MCF 10A (cell line): ENCODE results near the gene RBM47. TPM values are rescaled to one million over a fixed set of nuclear protein-coding genes. Genes with fewer than 3 reads are reported as not detected.

Experiments used
- BruUV-seq: library from RNA; stranded (reverse); fragments of 400-500 nt; replicated peaks from 2 replicates; lab custom pipeline; 2021; lab: Mats Ljungman, UMichigan
- CTCF ChIA-PET: fragments of 300-600 bp; sonication (Branson Sonifier 250); formaldehyde crosslinking; extraction: SDS; loops from one replicate; lab custom pipeline; 2021; ENCODE audit warnings: antibody characterized with exemption, inconsistent platforms; lab: Yijun Ruan, JAX
- POLR2A ChIA-PET: fragments of 300-600, 350-650 bp; sonication (Branson Sonifier 250); formaldehyde crosslinking; extraction: SDS; loops from one replicate; lab custom pipeline; 2020; ENCODE audit warnings: antibody characterized with exemption, inconsistent platforms; lab: Yijun Ruan, JAX
- DNase-seq: peaks from one replicate; pipeline ENCODE4 v3.0.0-alpha.2; 2018; ENCODE audit not compliant: unreplicated experiment
- H3K27ac Mint-ChIP-seq: one replicate; pipeline ENCODE4 v1.8.0; 2022; ENCODE audit warnings: mild to moderate bottlenecking, low read depth, mixed read lengths; ENCODE audit not compliant: unreplicated experiment
- H3K27me3 Mint-ChIP-seq: one replicate; pipeline ENCODE4 v1.8.0; 2022; ENCODE audit warnings: mixed read lengths; ENCODE audit not compliant: insufficient read depth, unreplicated experiment
- H3K36me3 Mint-ChIP-seq: one replicate; pipeline ENCODE4 v1.8.0; 2022; ENCODE audit warnings: mild to moderate bottlenecking, moderate library complexity, mixed read lengths; ENCODE audit not compliant: insufficient read depth, unreplicated experiment
- H3K4me1 Mint-ChIP-seq: one replicate; pipeline ENCODE4 v1.8.0; 2022; ENCODE audit warnings: mixed read lengths; ENCODE audit not compliant: insufficient read depth, unreplicated experiment
- H3K4me3 Mint-ChIP-seq: one replicate; pipeline ENCODE4 v1.8.0; 2022; ENCODE audit warnings: mild to moderate bottlenecking, moderate library complexity, mixed read lengths; ENCODE audit not compliant: unreplicated experiment
- H3K9me3 Mint-ChIP-seq: one replicate; pipeline ENCODE4 v1.8.0; 2022; ENCODE audit warnings: mixed read lengths; ENCODE audit not compliant: unreplicated experiment
- intact Hi-C: fragments of 100-400 bp; cut with micrococcal nuclease; formaldehyde crosslinking; loops from 2 replicates; pipeline ENCODE4 v1.14.1; 2022
- total RNA-seq: library from RNA; stranded (reverse); gene quantifications from 2 replicates; pipeline ENCODE4 v1.2.3, GENCODE V29; 2022
- TF ChIP-seq, protein P1 (sequence below): fragments of 200-600 bp; IDR thresholded peaks from one replicate; pipeline ENCODE4 v1.8.0; 2022; ENCODE audit warnings: antibody characterized with exemption, mild to moderate bottlenecking; ENCODE audit not compliant: unreplicated experiment

The RBM47 gene
- total RNA-seq, 1 experiment from 2014 or later: 1.8 TPM

DNA sequence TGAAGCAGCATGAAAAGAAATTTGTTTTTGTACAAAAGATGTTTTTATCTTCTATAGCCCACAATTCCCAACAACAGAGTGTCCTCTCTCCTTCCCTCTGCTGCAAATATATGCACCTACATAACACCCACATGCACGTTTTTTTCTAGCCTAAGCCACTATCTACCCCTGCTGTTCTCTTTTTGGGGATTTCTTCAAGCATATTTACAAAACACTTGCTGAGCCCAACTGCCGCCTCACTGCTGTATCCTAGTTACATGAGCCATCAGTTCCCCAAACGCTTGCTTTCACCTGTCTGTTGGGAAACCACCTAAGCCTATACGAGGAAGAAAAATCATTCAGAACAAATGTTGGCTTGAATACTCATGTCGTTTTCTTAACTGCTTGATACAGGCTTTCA is 167.3 kb downstream of the RBM47 start:
- BruUV-seq: no TSS peak

DNA sequence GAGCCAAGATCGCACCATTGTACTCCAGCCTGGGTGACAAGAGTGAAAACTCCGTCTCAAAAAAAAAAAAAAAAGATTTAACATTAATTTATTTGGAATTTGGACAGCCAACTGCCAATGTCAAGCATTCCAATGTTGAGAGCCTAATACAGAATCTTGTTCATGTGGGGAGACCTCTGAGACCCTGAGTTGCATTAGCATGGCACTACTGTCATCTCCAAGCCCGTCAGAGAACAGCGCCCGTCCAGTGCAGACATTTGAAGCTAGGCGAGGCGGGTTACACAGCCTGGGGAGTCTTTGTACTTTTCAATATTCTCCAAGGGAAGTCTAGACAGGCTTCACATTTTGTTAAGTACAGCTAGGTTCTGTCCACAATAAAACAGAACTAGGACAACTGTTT is 167.8 kb downstream of the RBM47 start:
- Mint-ChIP-seq H3K9me3 (no peaks in the 10 kb centered on the region), H3K27me3 (no peaks in the 10 kb centered on the region), H3K27ac (no peak overlapping the region), H3K36me3 (no peaks in the 10 kb centered on the region), H3K4me3 (no peak overlapping the region), H3K4me1 (no peaks in the 10 kb centered on the region)
- intact Hi-C loops: no loop called here
- ChIA-PET POLR2A (no interaction called here), CTCF (interaction anchor here (1.1 kb wide), 1 partner anchor 12 kb away, joined by 4 read pairs; no protein-coding TSS in a partner anchor)
- no peak for DNase-seq
- TF ChIP-seq, protein P1, sequence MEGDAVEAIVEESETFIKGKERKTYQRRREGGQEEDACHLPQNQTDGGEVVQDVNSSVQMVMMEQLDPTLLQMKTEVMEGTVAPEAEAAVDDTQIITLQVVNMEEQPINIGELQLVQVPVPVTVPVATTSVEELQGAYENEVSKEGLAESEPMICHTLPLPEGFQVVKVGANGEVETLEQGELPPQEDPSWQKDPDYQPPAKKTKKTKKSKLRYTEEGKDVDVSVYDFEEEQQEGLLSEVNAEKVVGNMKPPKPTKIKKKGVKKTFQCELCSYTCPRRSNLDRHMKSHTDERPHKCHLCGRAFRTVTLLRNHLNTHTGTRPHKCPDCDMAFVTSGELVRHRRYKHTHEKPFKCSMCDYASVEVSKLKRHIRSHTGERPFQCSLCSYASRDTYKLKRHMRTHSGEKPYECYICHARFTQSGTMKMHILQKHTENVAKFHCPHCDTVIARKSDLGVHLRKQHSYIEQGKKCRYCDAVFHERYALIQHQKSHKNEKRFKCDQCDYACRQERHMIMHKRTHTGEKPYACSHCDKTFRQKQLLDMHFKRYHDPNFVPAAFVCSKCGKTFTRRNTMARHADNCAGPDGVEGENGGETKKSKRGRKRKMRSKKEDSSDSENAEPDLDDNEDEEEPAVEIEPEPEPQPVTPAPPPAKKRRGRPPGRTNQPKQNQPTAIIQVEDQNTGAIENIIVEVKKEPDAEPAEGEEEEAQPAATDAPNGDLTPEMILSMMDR: no peak
- no TSS peak for BruUV-seq

More for the DNA sequence above, 167.3 kb downstream of the RBM47 start:
- no peak for DNase-seq
- no peaks in the 10 kb centered on the region for H3K9me3 Mint-ChIP-seq
- ChIA-PET CTCF (interaction anchor here (0.9 to 1.1 kb wide), 2 partner anchors 11 to 13 kb away, joined by 3 to 4 read pairs; no protein-coding TSS in a partner anchor), POLR2A (no interaction called here)
- TF ChIP-seq, protein P1: no peak
- H3K27ac Mint-ChIP-seq: no peak overlapping the region
- H3K4me3 Mint-ChIP-seq: no peak overlapping the region
- H3K27me3 Mint-ChIP-seq: no peaks in the 10 kb centered on the region
- intact Hi-C loops: no loop called here
- no peaks in the 10 kb centered on the region for H3K4me1 Mint-ChIP-seq
- no peaks in the 10 kb centered on the region for H3K36me3 Mint-ChIP-seq

DNA sequence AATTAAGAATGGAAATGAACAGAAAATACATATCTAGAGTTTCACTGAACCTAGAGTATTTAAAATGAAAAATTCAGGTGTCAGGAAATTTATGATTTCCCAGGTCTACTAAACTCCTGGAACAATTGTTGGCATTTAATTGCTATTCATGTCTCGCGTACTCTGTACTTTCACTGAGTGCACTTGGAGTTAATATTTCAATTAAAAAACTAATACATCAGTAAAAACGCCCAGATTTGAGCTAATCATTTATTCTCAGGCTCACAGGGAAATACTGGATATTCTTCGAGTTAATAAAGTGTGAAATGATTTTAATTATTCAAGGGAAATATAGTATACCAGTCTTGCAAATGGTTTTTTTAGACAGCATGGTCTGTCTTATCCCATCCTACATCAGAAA is 168.6 kb downstream of the RBM47 start:
- CTCF ChIA-PET: no interaction called here
- POLR2A ChIA-PET: no interaction called here
- no peaks in the 10 kb centered on the region for H3K4me1 Mint-ChIP-seq
- no TSS peak for BruUV-seq
- no peaks in the 10 kb centered on the region for H3K36me3 Mint-ChIP-seq
- H3K27me3 Mint-ChIP-seq: no peaks in the 10 kb centered on the region
- no peak for DNase-seq
- intact Hi-C loops: no loop called here
- H3K4me3 Mint-ChIP-seq: no peak overlapping the region
- TF ChIP-seq, protein P1: no peak
- H3K27ac Mint-ChIP-seq: no peak overlapping the region
- no peaks in the 10 kb centered on the region for H3K9me3 Mint-ChIP-seq

DNA sequence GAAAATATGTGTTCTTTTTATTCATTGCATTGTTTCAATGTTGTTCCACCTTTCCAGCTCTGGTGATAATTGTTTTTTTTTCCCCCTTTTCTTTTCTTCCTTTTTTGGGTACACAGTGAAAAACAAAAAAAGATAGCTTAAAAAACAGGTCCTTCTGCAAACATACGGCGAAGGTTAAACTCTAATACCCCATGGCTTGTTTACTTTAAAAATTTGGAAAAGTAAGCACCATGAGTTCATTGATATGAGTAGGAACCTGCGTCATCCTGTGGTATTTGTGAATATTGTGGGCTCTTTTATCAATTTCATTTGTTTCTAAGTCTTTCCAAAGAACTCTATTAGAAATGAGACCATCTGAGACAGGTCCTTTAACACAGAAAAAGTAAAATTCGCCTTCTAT is 171.0 kb downstream of the RBM47 start:
- no peak overlapping the region for H3K27ac Mint-ChIP-seq
- ChIA-PET CTCF (interaction anchor here (0.6 kb wide), 2 partner anchors 22 to 360 kb away, joined by 3 to 4 read pairs; no protein-coding TSS in a partner anchor), POLR2A (interaction anchor here (1.8 kb wide), 1 partner anchor 12 kb away, joined by 5 read pairs; no protein-coding TSS in a partner anchor)
- H3K36me3 Mint-ChIP-seq: no peaks in the 10 kb centered on the region
- intact Hi-C loops: no loop called here
- no peaks in the 10 kb centered on the region for H3K9me3 Mint-ChIP-seq
- H3K27me3 Mint-ChIP-seq: no peaks in the 10 kb centered on the region
- no peak for DNase-seq
- H3K4me1 Mint-ChIP-seq: no peaks in the 10 kb centered on the region
- no peak overlapping the region for H3K4me3 Mint-ChIP-seq
- BruUV-seq: no TSS peak
- TF ChIP-seq, protein P1: no peak
